GM18868 (cell line): Measurements from ENCODE around the gene AUTS2.
A peak's percentile ranks its signal among the peaks of the same experiment; 100 is the strongest.

Experiments used
- ATAC-seq: cut with Tn5 transposase; IDR thresholded peaks from one replicate; pipeline ENCODE4 v1.9.1; 2021; ENCODE audit warnings: mild to moderate bottlenecking, moderate library complexity; ENCODE audit not compliant: unreplicated experiment

Gene AUTS2

DNA sequence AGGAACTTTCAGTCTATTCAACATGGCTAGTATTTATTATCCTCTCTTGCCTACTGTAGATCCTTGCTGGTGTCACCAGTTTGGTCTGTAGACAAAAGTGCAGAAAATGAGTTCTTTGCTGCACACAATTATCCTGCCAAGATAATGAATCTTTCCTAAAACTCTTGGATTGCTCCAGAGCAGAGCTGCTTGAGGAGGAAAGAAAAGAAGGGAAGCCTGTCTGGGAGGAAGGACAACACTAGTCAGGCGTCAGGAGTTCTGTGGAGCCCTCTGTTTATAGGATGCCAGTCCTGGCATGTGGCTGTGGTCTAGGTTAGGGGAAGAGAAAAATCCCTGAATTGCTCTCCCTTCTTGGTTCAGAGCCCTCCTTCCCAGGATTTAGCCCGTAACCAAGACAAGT, 1103.7 kb downstream of the AUTS2 start:
- no peak for ATAC-seq

- ATAC-seq: no peak
Measured at GRCh38 chr7:70703785-70704184, 1105.5 kb downstream of the AUTS2 start.

DNA sequence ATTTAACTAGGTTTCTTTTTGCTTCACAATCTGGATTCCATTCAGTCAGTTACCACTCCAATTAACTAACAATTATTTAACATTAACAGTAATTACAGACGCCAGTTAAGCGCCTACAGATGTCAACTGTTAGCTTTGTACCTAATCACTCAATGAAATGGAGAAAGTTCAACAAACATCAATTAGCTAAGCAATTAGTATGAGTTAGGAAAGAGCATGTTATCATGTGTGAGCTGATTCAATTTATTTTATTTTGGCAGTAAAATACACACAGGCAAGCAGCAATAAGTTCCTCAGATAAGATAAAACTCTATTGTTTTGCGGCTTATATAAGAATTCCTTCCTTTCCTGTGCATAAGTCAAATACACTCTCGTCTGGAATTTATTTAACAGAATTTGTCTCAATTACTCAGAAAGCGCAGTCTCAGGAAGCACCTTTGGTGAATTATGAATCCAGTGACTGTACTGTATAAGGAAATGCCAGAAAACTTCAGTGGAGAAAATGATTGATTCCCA, 1106.6 kb downstream of the AUTS2 start:
- no peak for ATAC-seq

DNA sequence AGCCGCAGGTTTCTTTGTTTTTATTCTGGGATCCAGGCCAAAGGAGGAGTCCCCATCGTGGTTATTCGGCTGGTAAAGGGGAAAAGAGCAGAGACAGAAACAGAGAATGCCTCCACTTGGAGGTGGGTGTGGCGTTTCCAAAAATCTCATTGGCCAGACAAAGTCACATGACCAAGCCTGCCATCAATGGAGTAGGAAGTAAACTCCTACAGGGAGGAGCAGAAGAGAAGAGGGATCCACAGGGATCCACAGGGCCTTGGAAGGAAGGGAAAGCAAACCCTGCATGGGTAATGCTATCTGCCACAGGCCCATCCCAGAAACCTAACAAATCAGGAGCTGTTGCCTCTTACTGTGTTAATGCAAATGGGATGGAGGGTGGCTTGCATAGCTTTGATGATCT, 1107.9 kb downstream of the AUTS2 start:
- no peak for ATAC-seq

- no peak for ATAC-seq
Measured at GRCh38 chr7:70706698-70707097, 1108.4 kb downstream of the AUTS2 start.

DNA sequence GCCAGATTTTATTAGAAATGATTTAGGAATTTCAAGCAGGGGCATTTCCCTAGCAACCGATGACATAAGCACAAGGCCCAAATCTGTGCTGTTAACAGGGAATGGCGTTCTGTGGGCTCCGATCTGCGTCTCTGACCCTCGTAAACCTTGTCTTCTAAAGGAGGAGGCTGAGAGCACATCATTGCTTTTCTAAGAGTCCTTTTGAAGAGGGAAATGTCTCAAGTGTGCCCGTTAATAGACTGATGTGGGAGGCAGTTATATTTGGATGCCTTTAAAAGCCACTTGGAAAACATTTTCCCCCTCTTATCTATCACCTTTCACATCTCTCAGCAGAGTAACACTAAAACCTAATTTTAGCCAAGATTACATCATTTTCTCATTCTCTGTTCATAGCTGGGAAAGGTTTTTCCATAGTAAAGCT, 1109.6 kb downstream of the AUTS2 start:
- no peak for ATAC-seq

- ATAC-seq: peak; percentile 88
Measured at GRCh38 chr7:70710011-70710480, 1111.8 kb downstream of the AUTS2 start.

- no peak for ATAC-seq
Measured at GRCh38 chr7:70710651-70711050, 1112.4 kb downstream of the AUTS2 start.

- no peak for ATAC-seq
Measured at GRCh38 chr7:70711452-70711851, 1113.2 kb downstream of the AUTS2 start.

GRCh38 chr7:70712942-70713341, 1114.7 kb downstream of the AUTS2 start:
- no peak for ATAC-seq

- ATAC-seq: no peak
Measured at GRCh38 chr7:70714506-70715038, 1116.3 kb downstream of the AUTS2 start.

DNA sequence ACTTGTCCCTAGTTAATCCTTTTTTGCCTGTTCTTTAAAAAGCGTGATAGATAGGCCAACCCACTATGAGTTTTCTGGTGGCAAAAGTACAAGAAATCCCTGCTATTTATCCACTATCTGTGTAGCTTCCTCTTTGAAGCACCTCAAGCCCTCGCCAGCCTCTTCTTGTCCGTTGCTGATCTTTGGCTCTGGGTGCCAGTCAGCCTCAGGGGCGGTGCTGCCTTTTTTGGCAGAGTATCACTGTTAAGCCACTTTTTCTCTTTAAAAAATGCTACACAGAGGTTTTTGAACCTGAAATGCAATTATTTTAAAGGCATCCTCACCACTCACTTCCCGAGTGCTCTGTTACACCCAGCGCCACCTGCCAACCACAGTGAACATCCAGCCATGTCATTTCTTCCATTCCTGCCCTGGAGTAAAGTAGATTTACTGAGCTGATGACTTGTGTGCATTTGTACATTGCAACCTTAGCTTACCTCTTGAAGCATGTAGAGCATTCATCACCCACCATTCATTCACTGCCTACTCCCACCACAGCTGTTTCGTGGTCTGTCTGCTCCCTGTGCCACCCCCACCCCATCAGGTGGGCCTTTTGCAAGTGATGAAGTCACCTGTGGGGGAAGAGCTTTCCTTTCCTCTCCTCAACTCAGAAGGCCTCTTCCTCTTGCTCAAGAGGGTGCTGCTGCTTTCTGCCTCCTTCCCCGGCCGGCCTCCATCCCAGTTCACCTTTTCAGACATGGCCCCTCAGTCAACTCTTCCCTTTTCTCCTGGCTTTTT, 1119.5 kb downstream of the AUTS2 start:
- ATAC-seq: no peak

- ATAC-seq: no peak
Measured at GRCh38 chr7:70719125-70719524, 1120.8 kb downstream of the AUTS2 start.

DNA sequence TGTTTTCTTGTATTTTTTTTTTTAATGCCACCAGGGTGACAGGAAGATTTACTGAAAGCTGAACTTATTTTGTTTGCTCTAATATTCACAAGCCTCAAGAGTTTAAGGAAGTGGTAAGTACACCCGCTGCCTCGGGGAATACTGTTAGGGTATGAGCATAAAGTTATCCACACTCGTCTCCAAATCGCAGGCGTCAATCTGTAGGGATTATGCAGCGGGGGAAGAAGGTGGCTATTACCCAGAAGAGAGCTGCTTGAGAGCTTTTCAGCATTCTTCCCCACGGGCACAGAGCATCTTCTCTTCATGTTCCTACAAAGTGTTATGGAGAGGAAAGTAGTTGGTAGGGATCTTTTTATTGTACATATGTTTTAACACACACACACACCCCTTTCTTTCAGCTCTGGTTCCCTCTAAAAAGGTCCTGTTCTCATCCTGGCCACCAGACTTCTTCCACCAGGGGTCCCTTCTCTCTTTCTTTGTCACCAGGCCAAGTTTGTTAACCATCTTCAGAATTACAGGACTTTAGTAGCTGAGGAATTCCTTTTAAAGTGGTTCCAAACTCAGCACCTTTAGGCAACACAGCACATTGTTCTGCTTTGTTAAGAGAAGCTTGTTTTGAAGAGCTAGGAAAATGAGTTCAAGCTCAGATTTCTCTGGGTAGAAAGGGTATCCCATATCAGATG, 1122.1 kb downstream of the AUTS2 start:
- ATAC-seq: peak; percentile 33

DNA sequence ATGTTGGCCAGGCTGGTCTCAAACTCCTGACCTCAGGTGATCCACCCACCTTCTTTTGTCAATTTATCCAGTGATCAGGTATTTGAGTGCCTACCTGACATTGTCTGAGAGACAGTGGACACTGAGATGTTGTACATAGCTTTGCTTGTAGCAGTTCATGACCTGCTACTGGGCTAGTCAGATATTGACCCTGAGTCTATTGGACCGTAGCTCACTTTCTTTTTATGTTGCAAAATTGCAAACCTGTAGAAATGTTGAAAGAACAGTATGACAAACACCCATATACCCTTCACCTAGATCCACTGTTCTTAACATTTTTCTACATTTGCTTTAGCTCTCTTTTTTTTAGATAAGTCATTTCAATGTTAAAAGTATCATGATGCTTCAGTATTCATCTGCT, 1123.2 kb downstream of the AUTS2 start:
- ATAC-seq: no peak

DNA sequence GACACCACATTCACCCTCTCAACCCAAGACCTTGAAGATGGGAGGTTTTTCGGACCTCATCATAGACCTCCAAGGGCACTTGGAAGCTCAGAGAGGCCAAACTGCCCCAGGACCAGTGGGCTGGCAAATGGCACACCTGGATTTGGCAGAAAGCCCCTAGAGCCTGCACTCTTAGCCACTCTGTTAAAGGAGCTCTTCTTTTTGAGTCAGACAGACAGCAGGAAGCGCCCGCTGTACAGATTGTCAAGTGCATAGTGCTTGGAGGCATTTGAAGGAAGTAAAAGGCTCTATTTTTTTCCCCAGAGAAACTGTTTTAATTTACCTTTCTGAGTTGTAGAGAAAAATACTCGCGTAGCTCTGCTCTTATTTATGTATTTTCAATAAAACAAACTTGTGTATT, 1125.1 kb downstream of the AUTS2 start:
- ATAC-seq: no peak

- no peak for ATAC-seq
Measured at GRCh38 chr7:70725448-70725847, 1127.2 kb downstream of the AUTS2 start.

GRCh38 chr7:70726294-70726693, 1128.0 kb downstream of the AUTS2 start:
- no peak for ATAC-seq

DNA sequence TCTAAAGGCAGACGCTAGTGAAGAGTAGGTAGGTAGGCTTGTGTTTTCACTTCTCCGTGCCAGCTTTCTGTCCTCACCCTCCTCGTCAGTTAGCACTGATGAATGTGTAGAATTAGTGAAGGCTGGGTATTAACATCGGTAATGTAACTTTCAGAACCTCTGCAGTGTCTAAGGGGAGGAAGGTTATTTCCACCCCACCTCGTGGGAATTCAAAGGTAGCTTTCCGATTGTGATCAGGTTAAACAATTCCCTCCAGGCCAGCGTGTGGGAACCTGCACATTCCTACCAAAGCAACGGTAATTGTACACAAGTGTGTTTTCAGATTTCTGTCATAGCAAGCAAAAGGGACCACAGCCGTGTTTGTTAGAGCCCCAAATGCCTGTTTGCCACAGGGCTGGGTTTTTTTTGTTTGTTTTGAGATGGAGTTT, 1128.7 kb downstream of the AUTS2 start:
- peak; percentile 81 for ATAC-seq

DNA sequence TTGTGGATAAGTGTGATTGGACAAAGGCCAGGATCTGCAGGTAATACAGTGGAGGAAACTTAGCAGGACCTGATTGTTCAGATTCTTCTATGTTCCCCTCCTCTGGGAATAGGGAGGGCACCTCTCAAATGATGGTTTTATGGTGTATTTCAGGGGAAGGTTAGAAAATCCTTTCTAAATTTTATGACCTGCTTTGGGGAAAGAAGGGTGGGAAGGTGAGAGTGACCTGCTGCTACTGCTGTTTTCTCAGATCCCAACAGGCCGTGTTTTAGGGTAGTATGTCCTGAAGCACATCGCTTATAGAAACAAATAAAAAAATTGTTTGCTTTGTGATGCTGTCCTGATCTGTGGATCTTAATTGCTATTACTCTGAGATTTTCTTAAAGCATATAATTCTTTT, 1129.6 kb downstream of the AUTS2 start:
- ATAC-seq: no peak

- ATAC-seq: peak; percentile 1
Measured at GRCh38 chr7:70728872-70729552, 1130.7 kb downstream of the AUTS2 start.
